GM12878 (cell line): ENCODE data around the gene PLPP3. TPM values are rescaled to one million over a fixed set of nuclear protein-coding genes. Genes with fewer than 3 reads are reported as not detected.

Source experiments
- ATAC-seq: fragments of 200-7000 bp; cut with Tn5 transposase; 3 replicates; pipeline ENCODE4 v1.9.1; 2020; ENCODE audit warnings: mild to moderate bottlenecking, moderate library complexity
- BruUV-seq: library from RNA; stranded (reverse); fragments of 400-500 nt; replicated peaks from 2 replicates; lab custom pipeline; 2021; lab: Mats Ljungman, UMichigan
- CTCF ChIA-PET: fragments of 300-600 bp; sonication (Branson Sonifier 250); formaldehyde crosslinking; extraction: SDS; loops from one replicate; lab custom pipeline; 2021; ENCODE audit warnings: inconsistent platforms; lab: Yijun Ruan, JAX
- POLR2A ChIA-PET: fragments of 350-600 bp; formaldehyde crosslinking; extraction: SDS; loops from one replicate; lab custom pipeline; 2021; ENCODE audit warnings: inconsistent platforms; lab: Charles Lee
- RAD21 ChIA-PET: fragments of 300-600 bp; sonication (Branson Sonifier 250); formaldehyde crosslinking; loops from one replicate; lab custom pipeline; 2023; ENCODE audit warnings: antibody characterized with exemption; ENCODE audit not compliant: unreplicated experiment; lab: Charles Lee
- SMC1A ChIA-PET: fragments of 300-600 bp; sonication (Branson Sonifier 250); formaldehyde crosslinking; loops from one replicate; lab custom pipeline; 2023; ENCODE audit not compliant: unreplicated experiment, uncharacterized antibody; lab: Charles Lee
- DNase-seq: peaks from one replicate; pipeline ENCODE4 v3.0.0-alpha.2; 2011; ENCODE audit warnings: low read depth, low spot score
- FAIRE-seq: peaks from 3 replicates; lab custom pipeline; 2011; peaks lifted over from hg19 to GRCh38; lab: Jason Lieb, UNC
- H2AFZ ChIP-seq: 2 replicates; pipeline ENCODE4 v1.6.0; 2011; ENCODE audit warnings: low read depth, low read length, control low read depth; ENCODE audit not compliant: control insufficient read depth
- H3K27ac ChIP-seq: 2 replicates; pipeline ENCODE4 v1.5.1; 2011; ENCODE audit warnings: control low read depth; ENCODE audit not compliant: control insufficient read depth, insufficient read depth
- H3K27me3 ChIP-seq, 2 experiments: replicated peaks in 1 of 2; 2 replicates each; pipeline versions ENCODE4 v1.6.0 to v1.6.1; 2011; ENCODE audit warnings: low read length in 1 of 2; ENCODE audit not compliant: control insufficient read depth in 2 of 2, insufficient read depth in 2 of 2
- H3K36me3 ChIP-seq, 2 experiments: 2 replicates each; pipeline ENCODE4 v1.5.1; 2011; ENCODE audit warnings: low read length in 1 of 2; ENCODE audit not compliant: control insufficient read depth in 2 of 2, insufficient read depth in 2 of 2
- H3K4me1 ChIP-seq: 2 replicates; pipeline ENCODE4 v1.6.1; 2011; ENCODE audit warnings: mild to moderate bottlenecking, low read length, moderate library complexity, mixed read lengths; ENCODE audit not compliant: control insufficient read depth, insufficient read depth
- H3K4me2 ChIP-seq: 2 replicates; pipeline ENCODE4 v1.6.0; 2011; ENCODE audit warnings: control low read depth; ENCODE audit not compliant: control insufficient read depth, insufficient read depth
- H3K4me3 ChIP-seq: fragments of 200-600 bp; sonication (generic); 2 replicates; pipeline ENCODE4 v1.5.1; 2016
- H3K79me2 ChIP-seq: 2 replicates; pipeline ENCODE4 v1.6.0; 2011; ENCODE audit warnings: low read length; ENCODE audit not compliant: control insufficient read depth, insufficient read depth
- H3K9ac ChIP-seq: 2 replicates; pipeline ENCODE4 v1.8.0; 2011; ENCODE audit warnings: low read length, control low read depth, mixed read lengths; ENCODE audit not compliant: control insufficient read depth, insufficient read depth
- H3K9me3 ChIP-seq: replicated peaks from 3 replicates; pipeline ENCODE4 v1.5.1; 2011; ENCODE audit warnings: mild to moderate bottlenecking, low read length; ENCODE audit not compliant: control insufficient read depth, insufficient read depth
- H4K20me1 ChIP-seq: 2 replicates; pipeline ENCODE4 v1.6.0; 2011; ENCODE audit not compliant: control insufficient read depth, insufficient read depth
- EP300 ChIP-seq, 2 experiments: fragments of 150-350 bp in 1 of 2; IDR thresholded peaks; 2 replicates each; pipeline ENCODE4 v1.6.1; 2011 to 2012; ENCODE audit warnings: low read depth in 2 of 2, low read length in 2 of 2, borderline replicate concordance in 1 of 2, improper control_type of control experiment in 1 of 2, inconsistent platforms in 1 of 2; ENCODE audit not compliant: control insufficient read depth in 1 of 2
- GATAD2B ChIP-seq: fragments of 450-650 bp; conservative IDR thresholded peaks from 2 replicates; pipeline ENCODE4 v1.6.1; 2017; ENCODE audit warnings: low read depth, mild to moderate bottlenecking, moderate library complexity
- MTA3 ChIP-seq: IDR thresholded peaks from 2 replicates; pipeline ENCODE4 v1.6.1; 2012; ENCODE audit warnings: low read length, inconsistent platforms, borderline replicate concordance
- NFIC ChIP-seq: IDR thresholded peaks from 2 replicates; pipeline ENCODE4 v1.6.1; 2012; ENCODE audit warnings: low read depth, mild to moderate bottlenecking, inconsistent platforms, low read length, moderate library complexity
- PKNOX1 ChIP-seq: fragments of 450-650 bp; IDR thresholded peaks from 2 replicates; pipeline ENCODE4 v1.6.1; 2016; ENCODE audit warnings: mild to moderate bottlenecking
- RB1 ChIP-seq: fragments of 450-650 bp; formaldehyde crosslinking; IDR thresholded peaks from 2 replicates; pipeline ENCODE4 v1.6.1; 2017; ENCODE audit warnings: mild to moderate bottlenecking, borderline replicate concordance
- SKIL ChIP-seq: fragments of 450-650 bp; IDR thresholded peaks from 2 replicates; pipeline ENCODE4 v1.6.1; 2017; ENCODE audit warnings: mild to moderate bottlenecking, low read depth, inconsistent platforms; ENCODE audit not compliant: poor library complexity, severe bottlenecking
- SREBF1 ChIP-seq: IDR thresholded peaks from 2 replicates; pipeline ENCODE4 v1.6.1; 2012; ENCODE audit warnings: mild to moderate bottlenecking, low read length
- USF2 ChIP-seq: IDR thresholded peaks from 2 replicates; pipeline ENCODE4 v1.6.1; 2011; ENCODE audit warnings: low read depth, low read length, improper control_type of control experiment, borderline replicate concordance
- WGBS: methylation state at CpG from one replicate; pipeline ENCODE4 v1.1.6; 2016; ENCODE audit warnings: low lambda C conversion rate; ENCODE audit not compliant: insufficient replicate concordance, insufficient coverage; ENCODE audit errors: missing lambda C conversion rate; 5-methylcytosine and 5-hydroxymethylcytosine counted together
- in situ Hi-C: fragments of 300-500 bp; cut with MboI; formaldehyde crosslinking; loops from 9 replicates; pipeline ENCODE4 v1.14.3; 2018; ENCODE audit warnings: mixed read lengths
- intact Hi-C: fragments of 100-400 bp; cut with micrococcal nuclease; formaldehyde crosslinking; loops from one replicate; pipeline ENCODE4 v1.14.2; 2022; ENCODE audit not compliant: unreplicated experiment
- polyA plus RNA-seq, 11 experiments: library from polyadenylated mRNA; depleted of rRNA in 4 of 11; unstranded in 6 of 11; stranded (reverse) in 5 of 11; fragments of >200 nt; fragmentation: Nextera tagmentation in 4 of 11; fragmentation: Illumina TruSeq in 1 of 11; extraction: Ambion mirVana in 4 of 11; extraction: Trizol in 1 of 11; gene quantifications; 1 replicate in 1 of 11; 2 replicates in 10 of 11; pipeline versions ENCODE4 v1.2.1 to v1.2.3, GENCODE V29; 2011 to 2016; ENCODE audit warnings: inconsistent platforms in 2 of 11, missing spikeins in 2 of 11, low read depth in 1 of 11
- total RNA-seq, 4 experiments: library from RNA; depleted of rRNA in 3 of 4; stranded (reverse); fragments of >200 nt in 3 of 4; fragmentation: Illumina TruSeq in 1 of 4; extraction: Trizol in 1 of 4; gene quantifications; 2 replicates each; pipeline versions ENCODE4 v1.2.1 to v1.2.3, GENCODE V29; 2013 to 2021

The PLPP3 gene
- total and polyA plus RNA-seq, 10 of the 15 experiments (the other 5 are each of a cell fraction or from before 2014, with no cell fraction given): 6.4 to 26.8 (median 9.5) TPM

- Histone ChIP-seq H3K36me3 (no peaks in the 10 kb centered on the region), H3K9ac (no peak overlapping the region), H2AFZ (no peak overlapping the region), H3K9me3 (no peaks in the 10 kb centered on the region), H3K4me2 (no peak overlapping the region), H4K20me1 (no peaks in the 10 kb centered on the region), H3K4me3 (no peak overlapping the region), H3K4me1 (no peaks in the 10 kb centered on the region), H3K27ac (no peak overlapping the region), H3K79me2 (no peaks in the 10 kb centered on the region), H3K27me3 (peaks cover 0 to 3% of the 10 kb centered on the region in 2 experiments; a peak in 1 of 4 replicates)
- no peak for ATAC-seq
- 1% methylated on average over 5 of the region's 5 CpGs for WGBS
- RAD21 ChIA-PET: no interaction called here
- CTCF ChIA-PET: interaction anchor here (1.3 kb wide), 1 partner anchor 9 kb away, joined by 3 read pairs; no protein-coding TSS in a partner anchor
- no peak for DNase-seq
- POLR2A ChIA-PET: no interaction called here
- intact Hi-C loops: no loop called here
- no TSS peak for BruUV-seq
- in situ Hi-C loops: no loop called here
- SMC1A ChIA-PET: interaction anchor here (1.0 kb wide), 1 partner anchor 130 kb away, joined by 4 read pairs; no protein-coding TSS in a partner anchor
- no peak for FAIRE-seq
- no peak for TF ChIP-seq USF2
- TF ChIP-seq RB1: no peak
- no peak for TF ChIP-seq SREBF1
- TF ChIP-seq GATAD2B: no peak
- no peak for TF ChIP-seq MTA3
- TF ChIP-seq SKIL: no peak
- no peak for TF ChIP-seq EP300 (IDR thresholded peaks at IDR 0.05; ENCODE audit: borderline replicate concordance in 1 of 2, control insufficient read depth in 1 of 2, low read depth in 2 of 2, low read length in 2 of 2)
- TF ChIP-seq PKNOX1: no peak
- no peak for TF ChIP-seq NFIC
- TF ChIP-seq, all 136 proteins: peak for 0
These were observed 132.7 kb downstream of the PLPP3 start for GRCh38 chr1:56446531-56447098.
